Transverse colon (tissue), 4 donors: ENCODE data around the gene DDX17. TPM values are rescaled to one million over a fixed set of nuclear protein-coding genes. Genes with fewer than 3 reads are reported as not detected.

Experiments used
- DNase-seq: peaks from one replicate; pipeline ENCODE4 v3.0.0-alpha.2; 2019
- H3K27ac ChIP-seq, 4 donors: fragments of 200-600 bp; sonication (generic); 2 replicates each; pipeline ENCODE4 v1.5.1; 2016 to 2018; ENCODE audit warnings: inconsistent platforms in 4 of 4
- H3K27me3 ChIP-seq: fragments of 200-600 bp; sonication (generic); 2 replicates; pipeline ENCODE4 v1.5.1; 2017; ENCODE audit warnings: inconsistent platforms
- H3K36me3 ChIP-seq, 4 donors: fragments of 200-600 bp; sonication (generic); 2 replicates each; pipeline ENCODE4 v1.5.1; 2017 to 2019; ENCODE audit warnings: inconsistent platforms in 4 of 4
- H3K4me1 ChIP-seq, 4 donors: fragments of 200-600 bp; sonication (generic); 2 replicates each; pipeline ENCODE4 v1.5.1; 2017 to 2020; ENCODE audit warnings: inconsistent platforms in 4 of 4
- H3K4me3 ChIP-seq, 4 donors: fragments of 200-600 bp; sonication (generic); 1 replicate in 1 of 4; 2 replicates in 3 of 4; pipeline versions ENCODE4 v1.5.1 to v1.6.1; 2017 to 2019; ENCODE audit warnings: inconsistent platforms in 4 of 4
- H3K9me3 ChIP-seq, 2 donors: fragments of 200-600 bp; sonication (generic); 2 replicates each; pipeline ENCODE4 v1.5.1; 2017 to 2019; ENCODE audit warnings: inconsistent platforms in 2 of 2
- CTCF ChIP-seq, 5 experiments: fragments of 200-600 bp in 3 of 5; fragments of 450-650 bp in 2 of 5; sonication (generic) in 3 of 5; IDR thresholded peaks; 1 replicate in 2 of 5; 2 replicates in 3 of 5; pipeline ENCODE4 v1.5.1; 2016 to 2017; ENCODE audit warnings: antibody characterized with exemption in 5 of 5, inconsistent platforms in 3 of 5, mild to moderate bottlenecking in 2 of 5, moderate library complexity in 1 of 5
- EP300 ChIP-seq: sonication (generic); formaldehyde crosslinking; IDR thresholded peaks from one replicate; pipeline ENCODE4 v1.6.1; 2017; ENCODE audit warnings: antibody characterized with exemption, low read depth
- POLR2A ChIP-seq: fragments of 450-650 bp; IDR thresholded peaks from one replicate; pipeline ENCODE4 v1.6.1; 2016; ENCODE audit warnings: antibody characterized with exemption, mild to moderate bottlenecking, moderate library complexity
- POLR2AphosphoS5 ChIP-seq, 3 donors: sonication (generic); formaldehyde crosslinking; IDR thresholded peaks; one replicate each; pipeline ENCODE4 v1.6.1; 2016; ENCODE audit warnings: antibody characterized with exemption in 3 of 3
- WGBS, 2 donors: methylation state at CpG; one replicate each; pipeline ENCODE4 v1.1.5; 2018; ENCODE audit warnings: low coverage in 1 of 2; 5-methylcytosine and 5-hydroxymethylcytosine counted together
- in situ Hi-C, 4 donors: fragments of 200-750 bp; cut with MboI; loops; one replicate each; pipeline versions ENCODE4 v1.15.0 to v1.15.1; 2017; ENCODE audit warnings: low sequenced_read_pairs in 3 of 4, low pct_ligation_motif_present in 1 of 4, low pct_unique_long_range_greater_than_20kb in 1 of 4
- intact Hi-C: fragments of 100-400 bp; cut with DNase I; formaldehyde crosslinking; loops from one replicate; pipeline ENCODE4 v1.15.1; 2023; ENCODE audit warnings: low total_unique reads
- total RNA-seq, 4 donors: library from RNA; depleted of rRNA; stranded (reverse); fragments of >200 nt; gene quantifications; one replicate each; pipeline ENCODE4 v1.1.0, GENCODE V29; 2016

The DDX17 gene
- total RNA-seq, 4 donors from 2014 or later, result 506 to 1,034 (median 728) TPM

DNA sequence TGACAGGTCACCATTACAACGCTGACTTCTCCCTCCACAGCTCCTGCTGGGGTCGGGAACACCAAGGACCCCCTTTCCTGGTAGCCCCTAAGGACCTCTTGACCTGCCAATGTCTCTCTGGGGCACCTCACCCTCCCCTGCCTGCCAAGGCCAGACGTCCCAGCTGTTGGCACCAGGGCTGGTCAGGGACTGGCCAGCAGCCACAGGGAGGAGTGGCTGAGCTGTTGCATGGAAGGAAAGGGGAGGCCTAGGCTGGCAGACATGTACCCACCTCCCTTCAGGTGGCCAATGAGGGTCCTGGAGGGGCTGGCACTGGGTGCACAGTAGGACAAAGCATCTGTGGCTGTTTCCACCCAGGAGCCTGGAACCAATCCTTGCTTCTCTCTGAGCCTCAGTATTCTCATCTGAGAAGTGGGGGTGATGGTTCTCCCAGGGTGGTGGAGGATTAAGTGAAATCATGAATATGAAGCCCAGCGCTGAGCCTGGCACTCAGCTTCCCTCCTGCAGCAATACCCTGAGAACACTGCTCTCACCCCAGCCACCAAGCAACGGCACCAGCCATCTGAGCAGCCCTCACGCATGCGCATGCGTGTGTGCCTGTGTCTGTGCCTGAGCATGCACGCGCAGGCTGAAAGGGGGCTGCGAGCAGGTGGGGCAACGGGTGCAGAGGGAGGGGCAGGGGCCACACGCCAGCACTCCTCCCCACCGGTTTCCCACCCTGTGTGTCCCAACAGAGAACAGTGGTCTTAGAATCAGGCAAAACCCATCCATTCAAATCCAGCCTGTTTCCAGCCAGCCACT, 57.0 kb downstream of the DDX17 start:
- Histone ChIP-seq H3K27me3 (peaks cover 93% of the 10 kb centered on the region), H3K36me3 (no peaks in the 10 kb centered on the region), H3K9me3 (no peaks in the 10 kb centered on the region), H3K4me1 (no peaks in the 10 kb centered on the region), H3K27ac (no peak overlapping the region), H3K4me3 (no peak overlapping the region)
- WGBS, 2 donors, result 75% methylated on average over 14 of the region's 14 CpGs; no CpG with 5 or more reads in 1 of the 2 donors
- no peak for TF ChIP-seq POLR2AphosphoS5 (IDR thresholded peaks at IDR 0.05)
- no peak for TF ChIP-seq EP300
- TF ChIP-seq CTCF (IDR thresholded peaks at IDR 0.05), result no peak
- TF ChIP-seq POLR2A, result no peak
- in situ Hi-C loops, result no loop called here
- intact Hi-C loops, result no loop called here
- DNase-seq, result no peak

DNA sequence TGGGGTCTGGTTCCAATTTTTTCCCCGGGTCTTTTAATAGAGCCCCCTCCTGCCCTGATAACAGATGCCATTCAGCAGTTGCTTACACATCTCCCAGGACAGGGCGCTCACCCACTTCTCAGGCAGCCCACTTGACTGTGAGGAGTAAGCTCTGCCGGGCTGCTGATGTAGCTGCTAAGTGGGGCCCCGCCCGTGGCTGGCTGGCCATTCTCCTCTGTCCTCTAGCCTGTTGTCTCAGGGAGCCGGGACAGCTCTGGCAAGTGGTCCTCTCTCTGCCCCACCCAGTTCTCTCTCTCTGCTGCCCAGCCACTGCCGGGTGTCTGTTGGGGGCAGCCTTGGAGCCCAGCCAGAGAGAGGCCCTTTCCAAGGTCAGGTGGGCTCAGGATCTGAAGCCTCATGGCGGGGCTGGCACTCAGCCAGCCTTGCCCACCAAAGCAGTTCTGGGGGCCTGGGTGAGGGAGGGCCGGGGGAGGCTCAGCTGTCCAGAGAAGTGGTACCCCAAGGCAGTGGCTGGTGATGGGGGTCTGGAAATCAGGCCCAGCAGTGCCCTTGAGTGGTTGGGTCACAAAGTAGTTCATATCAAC, 60.0 kb downstream of the DDX17 start:
- TF ChIP-seq EP300 (no peak), CTCF (IDR thresholded peaks at IDR 0.05) (no peak), POLR2A (no peak), POLR2AphosphoS5 (IDR thresholded peaks at IDR 0.05) (no peak)
- no peak overlapping the region for H3K27ac ChIP-seq
- intact Hi-C loops (no loop called here), in situ Hi-C loops (no loop called here)
- H3K36me3 ChIP-seq, result no peaks in the 10 kb centered on the region
- DNase-seq, result no peak
- H3K9me3 ChIP-seq, result no peaks in the 10 kb centered on the region
- H3K27me3 ChIP-seq, result peaks cover 86% of the 10 kb centered on the region
- H3K4me3 ChIP-seq, result no peak overlapping the region
- 58% methylated on average over 8 of the region's 9 CpGs; no CpG with 5 or more reads in 1 of the 2 donors for WGBS, 2 donors
- H3K4me1 ChIP-seq, result no peaks in the 10 kb centered on the region

DNA sequence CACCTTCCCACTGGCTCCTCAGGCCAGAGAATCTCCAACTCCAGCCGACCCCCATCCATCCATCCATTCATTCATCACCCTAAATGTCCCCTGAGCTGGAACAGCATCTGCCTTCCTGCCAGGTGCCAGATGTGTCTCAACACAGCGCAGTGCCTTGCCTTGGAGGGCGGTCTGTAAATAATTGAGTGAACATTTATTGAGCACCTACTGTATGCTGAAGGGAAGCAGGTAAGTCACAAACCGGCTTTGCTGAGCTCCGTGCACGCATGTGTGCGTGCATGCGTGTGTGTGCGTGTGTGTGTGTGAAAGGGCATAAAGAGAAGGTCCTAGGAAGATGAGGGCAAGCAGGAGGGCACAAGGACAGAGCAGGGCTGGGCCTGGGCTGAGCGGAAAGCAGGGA, 61.3 kb downstream of the DDX17 start:
- DNase-seq, result no peak
- no peak overlapping the region for H3K4me3 ChIP-seq
- peaks cover 82% of the 10 kb centered on the region for H3K27me3 ChIP-seq
- 80 to 87% methylated on average over 3 to 10 of the region's 10 CpGs for WGBS, 2 donors
- no peaks in the 10 kb centered on the region for H3K4me1 ChIP-seq
- H3K9me3 ChIP-seq, result no peaks in the 10 kb centered on the region
- intact Hi-C loops, result no loop called here
- H3K27ac ChIP-seq, result no peak overlapping the region
- no peak for TF ChIP-seq POLR2A
- TF ChIP-seq POLR2AphosphoS5 (IDR thresholded peaks at IDR 0.05), result no peak
- TF ChIP-seq EP300, result no peak
- TF ChIP-seq CTCF (IDR thresholded peaks at IDR 0.05), result no peak
- H3K36me3 ChIP-seq, result no peaks in the 10 kb centered on the region
- in situ Hi-C loops, result no loop called here

DNA sequence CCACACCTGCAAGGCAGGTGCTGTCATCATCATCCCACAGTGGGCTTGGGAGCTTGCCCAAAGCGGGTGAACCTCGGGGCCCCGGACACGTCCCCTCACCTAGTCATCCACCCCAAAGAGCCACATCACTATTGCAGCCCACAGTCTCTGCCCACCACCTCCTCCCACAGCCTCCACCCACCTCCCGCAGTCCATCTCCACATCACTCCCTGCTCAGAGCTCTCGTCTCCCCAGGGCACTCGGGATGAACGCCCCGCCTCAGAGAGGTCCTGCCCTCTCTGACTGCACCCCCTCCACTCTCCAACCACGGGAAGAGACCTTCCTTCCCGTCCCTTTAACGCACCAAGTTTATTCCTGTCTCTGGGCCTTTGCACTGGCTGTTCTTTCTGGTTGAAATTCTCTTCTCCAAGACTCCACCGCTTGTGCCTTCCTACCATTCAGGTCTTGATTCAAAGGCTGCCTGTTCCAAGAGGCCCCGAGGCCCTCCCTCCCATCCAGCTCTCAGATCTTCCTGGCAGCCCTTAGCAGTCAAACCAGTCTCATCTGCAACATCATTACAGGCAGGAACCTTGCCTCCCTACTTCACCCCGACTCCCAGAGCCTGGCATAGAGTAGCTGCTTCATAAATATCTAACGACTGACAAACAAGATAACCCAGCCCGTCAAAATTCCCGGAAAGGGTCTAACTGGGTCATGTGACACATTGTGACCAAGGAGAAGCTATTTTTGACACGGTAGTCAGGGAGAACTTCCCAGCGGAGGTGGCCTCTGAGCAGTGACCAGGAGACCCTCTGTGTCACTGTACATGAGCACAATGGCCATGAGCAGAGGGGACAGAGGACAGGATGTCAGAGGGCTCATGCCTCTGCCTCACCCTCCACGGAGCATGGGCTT, 62.2 kb downstream of the DDX17 start:
- H3K4me3 ChIP-seq, result no peak overlapping the region
- peaks cover 77% of the 10 kb centered on the region for H3K27me3 ChIP-seq
- H3K9me3 ChIP-seq, result no peaks in the 10 kb centered on the region
- H3K4me1 ChIP-seq, result no peaks in the 10 kb centered on the region
- 39 to 56% methylated on average over 7 to 19 of the region's 21 CpGs for WGBS, 2 donors
- in situ Hi-C loops, result no loop called here
- H3K36me3 ChIP-seq, result no peaks in the 10 kb centered on the region
- DNase-seq, result no peak
- intact Hi-C loops, result no loop called here
- TF ChIP-seq POLR2A (no peak), POLR2AphosphoS5 (IDR thresholded peaks at IDR 0.05) (no peak), CTCF (IDR thresholded peaks at IDR 0.05) (no peak), EP300 (no peak)
- H3K27ac ChIP-seq, result no peak overlapping the region
